GM12864 (cell line): ENCODE data around the gene CHN2.

Experiments used
- DNase-seq: peaks from one replicate; pipeline ENCODE4 v3.0.0-alpha.2; 2011; ENCODE audit warnings: low read depth
- H3K4me3 ChIP-seq: 2 replicates; pipeline ENCODE4 v1.5.1; 2011; ENCODE audit warnings: mild to moderate bottlenecking, low read depth, low read length, control low read depth
- TF ChIP-seq, protein P1 (sequence below): IDR thresholded peaks from 2 replicates; pipeline ENCODE4 v1.5.1; 2011; ENCODE audit warnings: low read depth, mild to moderate bottlenecking, moderate library complexity, low read length, control low read depth, inconsistent platforms; ENCODE audit errors: missing control alignments

CHN2 gene

DNA sequence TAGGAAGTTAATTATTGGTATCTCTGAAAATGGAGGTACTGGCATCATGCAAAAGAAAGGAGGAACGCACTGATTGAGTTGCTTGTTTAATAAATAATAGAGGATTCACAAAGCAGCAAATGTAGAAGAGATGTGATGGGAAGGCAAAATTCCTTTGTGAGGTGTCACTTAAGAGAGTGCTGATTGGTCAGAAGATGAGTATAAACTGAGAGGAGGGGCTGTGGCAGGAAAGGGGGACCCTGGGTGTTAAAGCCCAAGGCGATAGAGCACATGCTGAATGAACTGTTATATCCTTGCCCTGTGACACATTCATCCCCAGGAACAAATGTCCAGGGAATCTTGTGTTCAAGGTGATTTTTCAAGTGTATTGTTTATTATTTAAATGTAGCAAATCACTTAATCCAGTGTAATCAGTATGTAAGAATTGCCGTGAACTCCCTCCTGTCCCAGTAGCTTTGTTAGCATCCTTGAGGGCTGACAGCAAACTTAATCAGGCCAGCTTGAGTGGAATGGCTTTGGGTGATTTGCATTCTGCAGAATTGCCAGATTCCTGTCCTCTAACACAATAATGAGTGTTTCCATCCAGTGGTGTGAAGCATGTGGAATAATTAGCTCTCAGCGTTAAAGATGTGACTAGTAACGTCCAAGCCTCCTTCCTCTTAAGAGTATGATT lies 111.9 kb downstream of the CHN2 start:
- no peak overlapping the region for H3K4me3 ChIP-seq
- TF ChIP-seq, protein P1, sequence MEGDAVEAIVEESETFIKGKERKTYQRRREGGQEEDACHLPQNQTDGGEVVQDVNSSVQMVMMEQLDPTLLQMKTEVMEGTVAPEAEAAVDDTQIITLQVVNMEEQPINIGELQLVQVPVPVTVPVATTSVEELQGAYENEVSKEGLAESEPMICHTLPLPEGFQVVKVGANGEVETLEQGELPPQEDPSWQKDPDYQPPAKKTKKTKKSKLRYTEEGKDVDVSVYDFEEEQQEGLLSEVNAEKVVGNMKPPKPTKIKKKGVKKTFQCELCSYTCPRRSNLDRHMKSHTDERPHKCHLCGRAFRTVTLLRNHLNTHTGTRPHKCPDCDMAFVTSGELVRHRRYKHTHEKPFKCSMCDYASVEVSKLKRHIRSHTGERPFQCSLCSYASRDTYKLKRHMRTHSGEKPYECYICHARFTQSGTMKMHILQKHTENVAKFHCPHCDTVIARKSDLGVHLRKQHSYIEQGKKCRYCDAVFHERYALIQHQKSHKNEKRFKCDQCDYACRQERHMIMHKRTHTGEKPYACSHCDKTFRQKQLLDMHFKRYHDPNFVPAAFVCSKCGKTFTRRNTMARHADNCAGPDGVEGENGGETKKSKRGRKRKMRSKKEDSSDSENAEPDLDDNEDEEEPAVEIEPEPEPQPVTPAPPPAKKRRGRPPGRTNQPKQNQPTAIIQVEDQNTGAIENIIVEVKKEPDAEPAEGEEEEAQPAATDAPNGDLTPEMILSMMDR: no peak
- DNase-seq: no peak

DNA sequence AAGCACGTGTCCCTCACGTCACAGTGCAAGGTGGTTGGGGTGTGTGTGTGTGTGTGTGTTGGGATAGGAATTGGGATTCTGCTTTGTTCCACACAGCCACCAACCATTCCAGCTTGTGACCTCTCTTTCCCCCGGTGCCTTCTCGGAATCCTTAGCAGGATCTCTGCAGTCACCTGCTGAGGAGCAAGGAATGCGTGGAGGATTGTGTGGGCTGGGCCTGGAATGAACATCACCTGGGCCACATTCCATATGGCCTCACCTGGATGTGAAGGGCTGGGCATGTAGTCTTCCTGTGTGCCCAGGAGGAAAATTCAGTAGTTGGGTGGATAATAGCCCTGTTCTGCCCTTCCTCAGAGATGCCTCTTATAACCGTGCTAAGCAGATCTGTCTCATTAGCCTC lies 113.8 kb downstream of the CHN2 start:
- TF ChIP-seq, protein P1: no peak
- no peak for DNase-seq
- H3K4me3 ChIP-seq: no peak overlapping the region

DNA sequence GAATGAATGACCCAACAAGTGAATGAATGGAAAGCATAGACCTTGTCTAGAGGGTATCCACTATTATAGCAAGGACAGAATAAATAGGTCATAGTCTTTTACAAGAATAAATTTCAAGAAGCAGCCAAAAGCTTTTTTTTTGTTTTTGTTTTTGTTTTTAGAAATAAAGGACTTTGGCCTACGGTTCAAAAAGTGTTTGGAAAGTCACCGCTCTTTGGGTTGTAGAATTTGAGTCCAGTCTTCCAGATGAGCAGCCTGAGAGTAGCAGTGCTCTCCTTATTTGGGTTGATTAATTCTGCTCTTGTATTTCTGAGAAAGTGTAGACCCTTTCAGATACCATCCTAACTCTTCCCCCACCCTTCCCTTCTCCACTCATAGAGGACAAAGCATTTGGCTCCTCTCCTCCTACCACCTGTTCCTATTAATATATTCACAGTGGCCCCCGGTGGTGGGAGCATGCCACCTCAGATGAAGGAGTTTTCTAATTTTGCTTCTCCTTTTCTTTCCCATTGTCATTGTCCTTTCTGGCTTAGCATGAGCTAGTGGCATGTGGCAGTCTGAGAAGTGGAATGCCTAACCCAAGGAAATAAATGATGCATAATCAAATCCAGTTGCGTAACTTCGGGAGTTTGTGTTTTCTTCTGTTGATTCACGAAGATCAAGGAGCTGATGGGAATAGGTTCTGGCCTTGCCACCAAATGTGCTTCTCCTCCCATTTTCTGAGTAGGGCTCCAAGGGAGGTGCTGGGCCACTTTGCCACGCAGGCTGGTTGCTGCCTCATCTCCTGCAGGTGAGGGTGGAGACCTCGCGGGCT lies 114.7 kb downstream of the CHN2 start:
- TF ChIP-seq, protein P1: no peak
- DNase-seq: no peak
- H3K4me3 ChIP-seq: no peak overlapping the region

DNA sequence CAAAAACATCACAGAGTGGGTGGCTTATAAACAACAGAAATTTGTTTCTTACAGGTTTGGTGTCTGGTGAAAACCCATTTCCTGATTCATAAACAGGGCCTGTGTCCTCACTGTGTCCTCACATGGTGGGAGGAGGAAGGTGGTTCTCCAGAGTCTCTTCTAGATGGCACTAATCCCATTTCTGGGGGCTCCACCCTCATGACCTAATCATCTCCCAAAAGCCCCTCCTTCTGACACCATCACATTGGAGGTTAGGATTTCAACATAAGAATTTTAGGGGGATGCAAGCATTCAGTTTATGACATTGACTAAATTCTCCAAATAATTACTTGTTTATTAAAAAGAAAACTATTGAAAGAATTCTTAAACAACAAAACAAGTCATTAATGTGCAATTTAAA lies 116.0 kb downstream of the CHN2 start:
- H3K4me3 ChIP-seq: no peak overlapping the region
- no peak for DNase-seq
- TF ChIP-seq, protein P1: no peak

DNA sequence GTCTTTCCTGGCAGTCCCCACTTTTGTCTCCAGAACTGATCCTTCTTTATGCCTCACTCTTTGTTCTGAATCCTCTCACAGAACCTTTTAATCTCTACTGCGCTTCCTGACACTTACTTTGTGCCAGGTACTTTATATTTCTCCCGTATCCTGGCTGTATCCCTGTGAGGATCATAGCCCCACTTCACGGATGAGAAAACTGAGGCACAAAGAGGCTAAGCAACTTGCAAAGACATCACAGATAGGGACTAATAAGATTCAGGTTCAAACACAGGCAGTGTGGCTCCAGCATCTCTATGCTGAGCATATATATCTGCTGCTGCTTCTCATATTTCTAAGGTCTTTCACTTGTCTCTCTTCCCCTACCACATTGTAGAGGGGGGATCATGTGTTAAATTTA lies 116.7 kb downstream of the CHN2 start:
- TF ChIP-seq, protein P1: no peak
- H3K4me3 ChIP-seq: no peak overlapping the region
- no peak for DNase-seq

DNA sequence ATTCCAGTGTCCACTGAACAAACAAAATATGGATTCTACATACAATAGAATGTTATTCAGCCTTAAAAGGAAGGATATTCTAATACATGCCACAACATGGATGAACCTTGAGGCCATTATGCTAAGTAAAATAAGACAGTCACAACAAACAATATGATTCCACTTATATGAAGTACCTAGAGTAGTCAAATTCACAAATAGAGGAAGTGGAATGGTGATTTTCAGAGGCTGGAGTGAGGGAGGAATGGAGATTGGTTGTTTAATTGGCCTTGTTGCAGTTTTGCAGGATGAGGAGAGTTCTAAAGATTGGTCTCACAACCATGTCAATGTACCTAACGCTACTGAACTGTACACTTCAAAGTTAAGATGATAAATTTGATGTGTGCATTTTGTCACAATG lies 119.6 kb downstream of the CHN2 start:
- DNase-seq: no peak
- TF ChIP-seq, protein P1: no peak
- H3K4me3 ChIP-seq: no peak overlapping the region
